GM12878 (cell line): ENCODE data around the gene TTYH3.

Experiments used
- EZH2 ChIP-seq: IDR thresholded peaks from 2 replicates; pipeline ENCODE4 v1.6.1; 2012; ENCODE audit warnings: low read depth, mild to moderate bottlenecking, control low read depth, inconsistent platforms, low read length, borderline replicate concordance; ENCODE audit not compliant: control insufficient read depth
- KDM1A ChIP-seq: fragments of 200-600 bp; sonication (generic); IDR thresholded peaks from 2 replicates; pipeline ENCODE4 v1.6.1; 2016; ENCODE audit warnings: borderline replicate concordance
- POU2F2 ChIP-seq: IDR thresholded peaks from 3 replicates; pipeline ENCODE4 v1.6.1; 2011; ENCODE audit warnings: low read depth, mild to moderate bottlenecking, low read length, borderline replicate concordance
- ZNF622 ChIP-seq: fragments of 450-650 bp; IDR thresholded peaks from 2 replicates; pipeline ENCODE4 v1.6.1; 2017; ENCODE audit warnings: mild to moderate bottlenecking, inconsistent platforms

- TF ChIP-seq ZNF622 (no peak), POU2F2 (no peak), EZH2 (no peak), KDM1A (no peak)
Measured at GRCh38 chr7:2655870-2656614, 24.3 kb downstream of the TTYH3 start.
